Stimulated activated CD4-positive, alpha-beta T cell treated with anti-CD3 and anti-CD28 coated beads, Interleukin-12 subunit alpha, Interleukin-12 subunit beta, amount 100 ng/mL, for 48 hours (primary cell): ENCODE measurements around the gene LHCGR.
"Not testable (repeated sequence)": the region's sequence is repeated elsewhere in the genome, so short reads cannot be mapped to it uniquely, and the experiment has no call there.

Experiments
- DNase-seq, 3 donors: peaks; one replicate each; pipeline ENCODE4 v3.0.0-alpha.2; 2020; ENCODE audit warnings: low read depth in 2 of 3, low spot score in 1 of 3

The LHCGR gene

GRCh38 chr2:48711343-48711742, 44.2 kb downstream of the LHCGR start:
- no peak for DNase-seq

DNA sequence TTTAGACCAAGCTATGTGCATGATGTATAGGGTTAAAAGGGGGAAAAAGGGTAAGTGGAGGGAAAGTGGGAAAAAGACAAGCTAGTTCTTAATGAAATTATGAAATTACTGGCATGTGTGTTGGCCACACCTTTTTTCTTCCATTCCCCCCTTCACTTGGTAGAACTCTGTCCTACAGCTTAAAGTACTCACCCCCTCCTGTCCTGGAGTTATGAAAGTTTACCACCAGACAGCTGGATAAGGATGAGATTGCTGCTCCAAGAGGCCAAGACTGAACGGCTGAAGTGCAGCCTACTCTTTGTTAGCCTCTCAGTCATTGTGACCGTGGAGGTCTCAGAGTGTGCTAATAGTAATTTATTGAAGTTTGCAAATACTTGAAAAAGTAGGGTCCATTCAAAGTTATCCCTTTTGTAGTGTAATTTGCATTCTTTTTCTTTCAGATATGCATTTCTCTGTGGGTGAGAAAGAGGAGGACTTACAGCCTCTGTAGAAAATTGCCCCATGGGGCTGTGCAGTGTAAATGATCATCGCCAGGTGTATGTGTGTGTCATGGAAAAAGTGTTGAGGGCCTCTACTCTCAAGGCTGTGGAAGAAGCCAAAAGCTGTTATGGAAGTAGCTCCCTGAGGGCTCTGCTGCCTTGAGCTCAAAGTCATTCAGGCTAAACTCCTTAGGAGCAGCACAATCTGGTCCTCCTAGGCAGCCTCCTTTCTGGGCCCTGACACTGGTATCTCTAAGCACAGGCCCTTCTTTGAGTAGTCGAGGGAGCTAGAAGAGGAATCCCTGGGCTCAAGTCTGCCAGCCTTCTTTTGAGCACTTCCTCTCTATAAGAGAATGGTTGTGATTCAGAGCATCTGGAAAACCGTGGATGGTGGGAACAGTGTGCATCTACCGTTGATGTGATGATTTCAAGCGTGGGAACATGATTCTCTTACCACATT, 46.2 kb downstream of the LHCGR start:
- DNase-seq: no peak

- DNase-seq: no peak
These were observed 48.1 kb downstream of the LHCGR start for GRCh38 chr2:48707466-48707865.

DNA sequence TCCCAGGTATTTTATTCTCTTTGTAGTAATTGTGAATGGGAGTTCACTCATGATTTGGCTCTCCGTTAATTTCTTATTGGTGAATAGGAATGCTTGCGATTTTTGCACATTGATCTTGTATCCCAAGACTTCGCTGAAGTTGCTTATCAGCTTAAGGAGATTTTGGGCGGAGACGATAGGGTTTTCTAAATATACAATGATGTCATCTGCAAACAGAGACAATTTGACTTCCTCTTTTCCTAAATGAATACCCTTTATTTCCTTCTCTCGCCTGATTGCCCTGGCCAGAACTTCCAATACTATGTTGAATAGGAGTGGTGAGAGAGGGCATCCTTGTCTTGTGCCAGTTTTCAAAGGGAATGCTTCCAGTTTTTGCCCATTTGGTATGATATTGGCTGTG, 51.9 kb downstream of the LHCGR start:
- DNase-seq: not testable (repeated sequence)

DNA sequence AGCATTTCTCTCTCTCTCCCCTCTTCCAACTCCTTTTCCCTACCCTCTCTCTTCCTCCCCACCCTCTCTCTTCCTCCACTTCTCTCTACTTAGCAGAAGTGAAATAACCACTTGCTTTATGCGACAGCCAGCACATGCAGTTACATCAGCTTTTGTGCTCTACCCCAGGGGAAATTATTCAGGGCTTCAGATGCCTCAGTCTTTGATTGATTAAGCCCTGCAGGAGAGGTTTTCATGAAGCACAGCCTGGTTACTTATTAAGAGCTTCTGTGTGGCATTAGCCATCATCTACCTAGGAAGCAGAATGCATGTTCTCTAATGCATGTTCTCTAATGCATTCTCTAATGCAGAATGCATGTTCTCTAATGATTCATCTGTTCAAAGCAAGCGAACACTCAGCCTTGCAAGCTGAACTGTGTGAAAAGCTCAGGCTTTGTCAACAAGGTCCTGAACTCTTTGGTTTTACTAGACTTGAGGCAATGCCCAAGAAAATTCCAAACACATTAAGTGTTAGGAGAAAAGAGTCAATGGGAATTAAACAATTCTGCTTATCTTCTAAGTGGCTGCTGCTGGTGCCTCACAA, 56.1 kb downstream of the LHCGR start:
- no peak for DNase-seq

DNA sequence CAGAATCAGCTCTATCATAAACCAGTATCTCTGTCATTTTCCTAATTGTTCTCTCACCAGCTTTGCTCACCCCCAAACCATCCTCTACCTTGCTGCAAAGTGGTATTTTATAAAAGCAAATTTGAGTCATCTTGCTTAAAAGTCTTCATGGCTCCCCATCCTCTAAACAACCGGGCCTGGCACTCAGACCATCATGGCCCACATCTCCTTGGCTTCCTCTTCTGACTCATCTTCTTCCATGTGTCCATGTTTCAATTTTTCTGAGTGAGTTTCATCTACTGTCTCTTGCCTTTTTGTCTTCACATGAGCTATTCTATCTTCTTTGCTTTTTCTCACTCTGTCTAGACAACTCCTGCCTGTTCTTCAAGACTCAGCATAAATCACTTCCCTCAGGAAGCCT, 58.6 kb downstream of the LHCGR start:
- DNase-seq: no peak

DNA sequence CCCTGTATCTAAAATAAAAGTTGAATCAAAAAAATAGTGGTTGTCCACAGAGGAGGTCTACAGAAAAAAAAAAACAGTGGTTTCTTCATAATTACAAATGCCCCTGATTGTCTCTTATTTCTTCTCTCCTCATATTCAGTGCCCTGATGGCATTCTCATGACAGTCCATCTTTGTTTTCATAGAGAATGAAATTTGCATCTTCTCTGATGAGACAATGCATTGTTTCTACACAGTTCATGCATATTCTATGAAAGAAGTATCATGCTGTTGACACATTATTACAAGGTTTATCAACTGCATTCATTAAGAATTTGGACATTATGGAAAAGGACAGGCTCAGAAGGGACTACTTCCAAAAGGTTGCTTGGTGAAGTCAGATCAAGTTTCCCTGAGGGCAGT, 59.5 kb downstream of the LHCGR start:
- DNase-seq: no peak

DNA sequence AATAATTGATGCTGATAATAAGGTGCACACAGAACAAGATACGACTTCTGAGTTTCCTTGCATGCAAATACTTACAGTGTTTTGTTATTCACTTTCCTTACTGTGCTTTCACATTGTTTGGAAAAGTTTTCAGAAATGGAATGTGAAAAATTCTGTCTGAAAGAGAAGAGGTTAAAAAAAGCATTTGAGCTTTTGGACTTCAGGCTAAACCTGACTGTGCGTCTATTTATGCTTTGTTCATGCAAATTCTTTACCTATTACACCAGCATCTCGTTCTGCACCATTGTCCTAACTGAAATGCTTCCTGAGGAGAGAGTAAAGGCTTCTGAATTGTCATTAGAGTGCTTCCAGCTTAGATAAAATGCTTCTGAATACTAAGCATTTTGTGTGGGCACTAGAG, 61.4 kb downstream of the LHCGR start:
- DNase-seq: no peak

- no peak for DNase-seq
These were observed 61.9 kb downstream of the LHCGR start for GRCh38 chr2:48693645-48694044.

GRCh38 chr2:48693066-48693465, 62.5 kb downstream of the LHCGR start:
- no peak for DNase-seq

DNA sequence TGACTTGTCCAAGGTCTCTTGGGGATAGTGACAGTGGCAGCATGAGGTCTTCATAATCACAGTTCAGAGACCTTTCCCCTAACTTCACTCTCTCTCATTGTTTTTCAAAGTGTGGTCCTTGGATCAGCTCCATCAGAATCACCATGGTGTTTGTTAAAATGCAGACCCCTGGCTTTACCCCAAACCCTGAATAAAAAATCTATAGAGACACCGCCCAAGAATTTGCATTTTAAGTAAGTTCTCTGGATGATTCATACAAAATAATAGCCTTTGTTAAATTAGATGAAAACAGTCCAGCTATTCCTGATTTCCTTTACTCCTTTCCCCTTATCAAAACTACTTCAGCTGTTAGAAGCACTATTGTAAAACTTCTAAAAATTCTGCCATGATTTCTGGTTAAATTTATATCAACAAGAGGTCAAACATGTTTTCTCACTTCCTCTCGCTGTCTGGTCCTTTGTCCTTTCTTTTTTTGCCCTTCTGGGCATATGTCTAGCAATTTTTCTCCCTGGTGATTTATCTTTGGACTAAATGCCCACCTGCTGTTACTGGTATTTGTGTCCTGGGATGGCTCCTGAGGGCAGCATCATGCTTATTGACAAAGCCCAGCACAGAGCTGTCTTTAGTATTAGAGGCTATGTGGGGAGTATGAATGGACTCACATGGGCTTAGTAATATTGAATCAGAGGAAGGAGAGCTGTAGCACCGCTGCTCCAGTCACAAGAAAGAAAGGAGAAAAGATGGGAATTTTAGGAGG, 63.4 kb downstream of the LHCGR start:
- no peak for DNase-seq

GRCh38 chr2:48685126-48685525, 70.4 kb downstream of the LHCGR start:
- DNase-seq: no peak

DNA sequence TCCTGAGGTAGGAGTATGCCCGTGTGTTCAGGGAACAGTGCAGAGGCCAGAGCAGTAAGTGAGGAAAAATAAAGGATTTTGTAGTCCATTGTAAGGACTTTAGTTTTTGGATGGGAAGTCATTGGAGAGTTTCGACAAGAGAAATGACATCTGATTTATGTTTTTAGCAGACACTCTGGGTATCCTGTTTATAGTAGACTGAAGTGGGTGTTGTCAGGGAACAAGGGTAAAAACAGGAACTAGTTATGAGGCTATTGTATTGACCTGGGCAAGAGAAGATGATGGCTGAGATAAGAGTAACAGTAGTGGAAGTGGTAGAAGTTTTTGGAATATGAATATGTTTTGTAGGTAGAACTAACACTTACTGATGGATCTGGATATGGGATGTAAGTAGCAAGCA, 78.1 kb downstream of the LHCGR start:
- DNase-seq: no peak

GRCh38 chr2:48674933-48675332, 80.6 kb downstream of the LHCGR start:
- no peak for DNase-seq

DNA sequence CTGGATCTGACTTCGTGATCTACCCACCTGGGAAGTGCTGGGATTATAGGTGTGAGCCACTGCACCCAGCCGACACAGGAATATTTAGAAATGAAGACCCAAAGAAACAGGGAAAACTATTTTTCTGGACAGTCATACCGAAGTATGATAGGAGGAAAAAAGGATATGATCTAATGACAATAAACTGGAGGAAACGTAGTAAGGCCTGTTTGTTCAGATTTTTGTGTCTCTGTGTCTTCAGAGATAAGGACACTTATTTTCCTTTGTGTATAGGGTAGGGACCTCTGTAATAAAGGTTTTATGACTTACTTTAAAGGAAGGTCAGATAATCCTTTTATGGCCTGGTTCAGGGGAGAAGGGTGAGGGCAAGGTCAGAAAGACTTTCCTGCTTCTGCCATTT, 81.9 kb downstream of the LHCGR start:
- no peak for DNase-seq

GRCh38 chr2:48668992-48669391, 86.5 kb downstream of the LHCGR start:
- no peak for DNase-seq

- no peak for DNase-seq
These were observed 104.2 kb downstream of the LHCGR start for GRCh38 chr2:48651158-48651790.

DNA sequence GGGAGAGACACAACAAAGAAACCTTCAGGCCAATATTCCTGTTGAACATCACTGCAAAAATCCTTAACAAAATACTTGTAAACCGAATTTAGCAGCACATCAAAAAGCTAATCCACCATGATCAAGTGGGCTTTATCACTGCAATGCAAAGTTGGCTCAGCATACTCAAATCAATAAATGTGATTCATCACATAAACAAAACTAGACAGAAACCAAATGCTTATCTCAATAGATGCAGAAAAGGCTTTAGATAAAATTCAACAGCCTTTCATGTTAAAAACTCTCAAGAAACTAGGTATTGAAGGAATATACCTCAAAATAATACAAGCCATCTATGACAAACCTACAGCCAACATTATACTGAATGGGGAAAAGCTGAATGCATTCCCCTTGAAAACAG, 117.3 kb downstream of the LHCGR start:
- no peak for DNase-seq
